ENCODE results near the gene RNF181. TPM values are rescaled to one million over a fixed set of nuclear protein-coding genes. Genes with fewer than 3 reads are reported as not detected.

RNF181 gene
- total RNA-seq, 4 donors from 2014 or later, result 73.4 to 182 (median 134) TPM

DNA sequence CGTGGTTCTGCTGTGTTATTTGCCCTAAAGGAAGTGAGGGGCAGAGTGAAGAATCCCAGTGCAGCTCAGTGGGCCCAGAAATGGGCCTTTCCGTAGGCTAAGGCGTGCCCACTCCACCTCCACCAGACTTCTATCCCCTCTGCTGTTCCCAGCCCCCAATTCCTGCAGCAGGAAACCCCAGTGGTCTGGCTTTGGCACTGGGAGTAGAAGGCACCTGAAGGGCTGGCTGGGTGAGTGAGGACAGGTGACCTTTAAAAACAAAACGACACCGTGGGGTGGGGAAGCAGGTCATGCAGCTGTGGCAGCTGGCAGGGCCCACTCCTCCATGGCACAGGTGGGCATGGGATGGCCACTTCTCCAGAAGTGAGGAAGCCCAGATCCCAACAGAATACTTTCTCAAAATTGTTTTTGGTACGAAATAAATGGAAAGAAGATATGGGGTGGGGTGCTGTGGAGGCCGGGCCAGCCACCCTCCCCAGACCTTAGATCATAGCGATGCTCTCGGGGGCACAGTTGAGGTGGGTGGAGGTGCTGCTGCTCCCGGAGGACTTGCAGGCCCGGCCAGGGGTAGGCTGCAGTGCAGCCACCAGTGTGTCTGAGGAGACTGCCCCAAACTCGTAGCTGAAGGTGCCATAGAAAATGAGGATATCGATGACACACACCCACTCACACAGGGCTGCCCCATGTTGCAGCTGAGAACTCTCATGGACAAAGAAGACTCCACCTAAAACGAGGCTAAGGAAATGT is 3.2 kb downstream of the RNF181 start:
- no peak overlapping the region for H3K27ac ChIP-seq
- no peak for DNase-seq
- no peak overlapping the region for H3K4me3 ChIP-seq
- peaks cover 9 to 38% (median 16%) of the 10 kb centered on the region in 4 donors for H3K4me1 ChIP-seq
- TF ChIP-seq POLR2A (IDR thresholded peaks at IDR 0.05), result no peak
- TF ChIP-seq, protein P1, sequence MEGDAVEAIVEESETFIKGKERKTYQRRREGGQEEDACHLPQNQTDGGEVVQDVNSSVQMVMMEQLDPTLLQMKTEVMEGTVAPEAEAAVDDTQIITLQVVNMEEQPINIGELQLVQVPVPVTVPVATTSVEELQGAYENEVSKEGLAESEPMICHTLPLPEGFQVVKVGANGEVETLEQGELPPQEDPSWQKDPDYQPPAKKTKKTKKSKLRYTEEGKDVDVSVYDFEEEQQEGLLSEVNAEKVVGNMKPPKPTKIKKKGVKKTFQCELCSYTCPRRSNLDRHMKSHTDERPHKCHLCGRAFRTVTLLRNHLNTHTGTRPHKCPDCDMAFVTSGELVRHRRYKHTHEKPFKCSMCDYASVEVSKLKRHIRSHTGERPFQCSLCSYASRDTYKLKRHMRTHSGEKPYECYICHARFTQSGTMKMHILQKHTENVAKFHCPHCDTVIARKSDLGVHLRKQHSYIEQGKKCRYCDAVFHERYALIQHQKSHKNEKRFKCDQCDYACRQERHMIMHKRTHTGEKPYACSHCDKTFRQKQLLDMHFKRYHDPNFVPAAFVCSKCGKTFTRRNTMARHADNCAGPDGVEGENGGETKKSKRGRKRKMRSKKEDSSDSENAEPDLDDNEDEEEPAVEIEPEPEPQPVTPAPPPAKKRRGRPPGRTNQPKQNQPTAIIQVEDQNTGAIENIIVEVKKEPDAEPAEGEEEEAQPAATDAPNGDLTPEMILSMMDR (IDR thresholded peaks at IDR 0.05), result no peak
- H3K9me3 ChIP-seq, result no peaks in the 10 kb centered on the region
- H3K27me3 ChIP-seq, result no peaks in the 10 kb centered on the region
- H3K36me3 ChIP-seq, result peaks cover 0 to 22% (median 0%) of the 10 kb centered on the region in 3 donors

DNA sequence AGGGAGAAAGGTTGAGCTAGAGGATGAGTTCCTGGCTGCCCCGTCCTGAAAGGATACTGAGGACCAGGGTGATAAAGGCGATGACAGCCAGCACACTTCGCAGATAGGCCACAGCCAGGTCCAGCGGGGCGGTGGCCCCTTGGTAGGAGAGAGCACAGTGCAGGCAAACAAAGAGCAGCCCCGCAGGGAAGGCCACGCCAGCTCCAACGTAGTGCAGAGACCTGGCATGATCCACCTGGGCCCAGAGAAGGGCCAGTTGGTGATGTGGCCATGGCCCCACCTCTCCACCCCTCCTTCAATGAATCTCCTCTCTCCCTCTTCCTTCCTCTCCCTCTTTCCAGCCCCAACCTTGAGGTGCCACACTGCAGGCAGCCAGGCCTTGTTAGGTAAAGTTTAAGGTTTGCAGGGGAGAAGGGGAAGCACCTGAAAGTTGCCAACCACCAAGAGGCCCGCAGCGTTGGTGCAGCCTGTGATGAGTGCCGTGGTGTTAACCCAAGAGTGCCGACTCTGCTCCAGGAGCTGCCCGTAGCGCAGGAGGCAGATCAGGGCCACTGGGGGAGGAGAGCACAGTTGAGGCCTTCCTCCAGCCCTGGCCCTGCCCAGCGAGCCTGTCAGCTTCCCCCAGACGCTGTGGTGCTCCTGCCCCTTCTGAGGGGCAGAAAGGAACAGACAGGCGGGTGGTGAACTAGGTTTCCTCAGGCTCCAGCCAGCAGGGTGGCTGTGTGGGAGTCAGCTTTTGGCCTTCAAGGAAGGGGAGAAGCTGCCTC is 4.1 kb downstream of the RNF181 start:
- no peak for DNase-seq
- Histone ChIP-seq H3K4me3 (no peak overlapping the region), H3K4me1 (peaks cover 7 to 39% (median 14%) of the 10 kb centered on the region in 4 donors), H3K27me3 (no peaks in the 10 kb centered on the region), H3K27ac (no peak overlapping the region), H3K36me3 (peaks cover 0 to 22% (median 0%) of the 10 kb centered on the region in 3 donors), H3K9me3 (no peaks in the 10 kb centered on the region)
- TF ChIP-seq, protein P1 (IDR thresholded peaks at IDR 0.05), result no peak
- TF ChIP-seq POLR2A (IDR thresholded peaks at IDR 0.05), result no peak

DNA sequence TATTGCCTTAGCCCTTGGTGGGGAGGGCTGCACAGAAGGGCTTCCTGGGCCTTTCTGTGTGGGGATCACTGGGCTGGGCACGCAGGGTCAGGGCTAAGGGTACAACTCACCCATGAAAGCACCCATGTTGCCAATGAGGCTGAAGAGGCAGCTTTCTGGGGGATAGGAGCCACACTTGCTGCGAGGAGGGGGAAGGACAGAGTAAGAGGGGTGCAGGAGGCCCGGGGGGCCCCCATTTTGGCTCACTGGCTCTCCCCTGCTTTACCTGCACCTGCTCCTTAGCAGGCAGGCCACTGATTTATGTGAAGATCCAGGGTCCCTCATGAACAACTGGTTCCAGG is 4.7 kb downstream of the RNF181 start:
- H3K4me1 ChIP-seq, result peaks cover 6 to 42% (median 13%) of the 10 kb centered on the region in 4 donors
- TF ChIP-seq, protein P1 (IDR thresholded peaks at IDR 0.05), result no peak
- TF ChIP-seq POLR2A (IDR thresholded peaks at IDR 0.05), result no peak
- H3K4me3 ChIP-seq, result no peak overlapping the region
- H3K27ac ChIP-seq, result no peak overlapping the region
- H3K9me3 ChIP-seq, result no peaks in the 10 kb centered on the region
- no peak for DNase-seq
- peaks cover 0 to 22% (median 0%) of the 10 kb centered on the region in 3 donors for H3K36me3 ChIP-seq
- no peaks in the 10 kb centered on the region for H3K27me3 ChIP-seq

GRCh38 chr2:85600951-85601770 is 5.6 kb downstream of the RNF181 start:
- H3K36me3 ChIP-seq, result peaks cover 0 to 22% (median 0%) of the 10 kb centered on the region in 3 donors
- H3K27me3 ChIP-seq, result no peaks in the 10 kb centered on the region
- no peak for DNase-seq
- TF ChIP-seq, protein P1 (IDR thresholded peaks at IDR 0.05), result no peak
- TF ChIP-seq POLR2A (IDR thresholded peaks at IDR 0.05), result no peak
- peaks cover 6 to 45% (median 14%) of the 10 kb centered on the region in 4 donors for H3K4me1 ChIP-seq
- H3K27ac ChIP-seq, result peak overlapping the region in 3 of 4 donors; percentile 88 to 93 (median 91)
- peak overlapping the region in 3 of 4 donors; percentile 78 to 94 (median 82) for H3K4me3 ChIP-seq
- H3K9me3 ChIP-seq, result no peaks in the 10 kb centered on the region

GRCh38 chr2:85601771-85602475 is 6.4 kb downstream of the RNF181 start:
- peaks cover 0 to 37% (median 8%) of the 10 kb centered on the region in 4 donors for H3K4me1 ChIP-seq
- no peak for TF ChIP-seq POLR2A (IDR thresholded peaks at IDR 0.05)
- TF ChIP-seq, protein P1 (IDR thresholded peaks at IDR 0.05), result no peak
- H3K27me3 ChIP-seq, result no peaks in the 10 kb centered on the region
- peak overlapping the region; percentile 74 to 94 (median 80) for H3K4me3 ChIP-seq
- H3K36me3 ChIP-seq, result peaks cover 0 to 22% (median 0%) of the 10 kb centered on the region in 3 donors
- H3K27ac ChIP-seq, result peak overlapping the region; percentile 80 to 93 (median 90)
- peak; percentile 56 to 83 (median 82) for DNase-seq
- no peaks in the 10 kb centered on the region for H3K9me3 ChIP-seq

Measured in Peyer's patch (tissue), 4 donors.